Upper lobe of left lung (tissue), 6 donors: ENCODE measurements around the gene CAMTA2. TPM values are rescaled to one million over a fixed set of nuclear protein-coding genes. Genes with fewer than 3 reads are reported as not detected.
A peak's percentile ranks its signal among the peaks of the same experiment; 100 is the strongest.

Source experiments
- ATAC-seq, 2 donors: fragments of 200-7000 bp; cut with Tn5 transposase; one replicate each; pipeline ENCODE4 v1.9.1; 2022; ENCODE audit warnings: mild to moderate bottlenecking in 2 of 2, moderate library complexity in 2 of 2; ENCODE audit not compliant: low FRiP score in 2 of 2
- DNase-seq, 2 donors: peaks; one replicate each; pipeline ENCODE4 v3.0.0-alpha.2; 2019 to 2020
- H3K27ac ChIP-seq, 4 donors: fragments of 200-600 bp; sonication (generic); one replicate each; pipeline ENCODE4 v1.5.1; 2016 to 2019
- H3K27me3 ChIP-seq, 4 donors: fragments of 200-600 bp; sonication (generic); one replicate each; pipeline ENCODE4 v1.5.1; 2017 to 2019
- H3K36me3 ChIP-seq, 4 donors: fragments of 200-600 bp; sonication (generic); one replicate each; pipeline ENCODE4 v1.5.1; 2016 to 2019
- H3K4me1 ChIP-seq, 4 donors: fragments of 200-600 bp; sonication (generic); one replicate each; pipeline ENCODE4 v1.5.1; 2018 to 2019
- H3K4me3 ChIP-seq, 4 donors: fragments of 200-600 bp; sonication (generic); one replicate each; pipeline ENCODE4 v1.5.1; 2017 to 2019; ENCODE audit warnings: mild to moderate bottlenecking in 2 of 4, moderate library complexity in 1 of 4
- H3K9me3 ChIP-seq, 4 donors: fragments of 200-600 bp; sonication (generic); one replicate each; pipeline ENCODE4 v1.5.1; 2018 to 2019
- EP300 ChIP-seq, 4 donors: sonication (generic); formaldehyde crosslinking; IDR thresholded peaks; one replicate each; pipeline ENCODE4 v1.5.1; 2017; ENCODE audit warnings: antibody characterized with exemption in 4 of 4, control low read depth in 2 of 4
- POLR2A ChIP-seq, 4 donors: fragments of 450-650 bp; IDR thresholded peaks; one replicate each; pipeline ENCODE4 v1.5.1; 2016 to 2017; ENCODE audit warnings: antibody characterized with exemption in 4 of 4, mild to moderate bottlenecking in 2 of 4
- POLR2AphosphoS5 ChIP-seq, 2 donors: sonication (generic); formaldehyde crosslinking; IDR thresholded peaks; one replicate each; pipeline ENCODE4 v1.5.1; 2017; ENCODE audit warnings: antibody characterized with exemption in 2 of 2
- WGBS, 2 donors: methylation state at CpG; one replicate each; pipeline ENCODE4 v1.1.5; 2017 to 2018; 5-methylcytosine and 5-hydroxymethylcytosine counted together
- total RNA-seq, 6 donors: library from RNA; depleted of rRNA in 4 of 6; stranded (reverse); fragments of >200 nt in 4 of 6; gene quantifications; one replicate each; pipeline versions ENCODE4 v1.1.0 to v1.2.1, GENCODE V29; 2016 to 2021
- TF ChIP-seq, protein P1 (sequence below), 6 experiments: fragments of 450-650 bp in 4 of 6; fragments of 200-600 bp in 2 of 6; sonication (generic) in 2 of 6; IDR thresholded peaks; one replicate each; pipeline ENCODE4 v1.5.1; 2016 to 2019; ENCODE audit warnings: antibody characterized with exemption in 6 of 6
- donor health status: DM: no; HTN: no; CAD: no; lungs with moderate emphysema.
- donor health status: DM: no; HTN: yes; CAD: no; lungs with severe emphysema.

The CAMTA2 gene
- total RNA-seq, 6 donors from 2014 or later = 27.1 to 162 (median 50.8) TPM

DNA sequence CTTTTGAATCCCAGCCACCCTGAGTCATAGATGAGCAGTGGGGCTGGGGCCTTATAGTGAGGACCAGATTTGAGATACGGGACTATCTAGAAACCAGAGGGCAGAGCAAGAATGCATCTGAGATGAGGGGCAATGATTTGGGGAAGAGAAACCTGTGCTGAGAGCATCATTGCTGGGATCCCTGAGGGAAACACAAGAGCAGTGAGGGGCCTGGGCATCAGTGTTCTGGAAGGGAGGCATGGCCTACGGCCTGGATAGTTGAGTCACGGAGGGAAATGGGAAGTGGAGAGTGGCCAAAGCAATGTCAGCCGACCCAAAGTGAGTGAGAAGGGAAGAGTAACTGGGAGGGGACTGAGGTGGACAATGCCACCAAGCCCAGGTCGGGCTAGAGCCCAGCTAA, 5.2 kb downstream of the CAMTA2 start:
- WGBS, 2 donors = 65 to 85% methylated on average over 5 of the region's 5 CpGs
- Histone ChIP-seq H3K4me3 (no peak overlapping the region), H3K9me3 (no peaks in the 10 kb centered on the region), H3K4me1 (peaks cover 14 to 34% (median 19%) of the 10 kb centered on the region in 4 donors), H3K27ac (no peak overlapping the region), H3K36me3 (peaks cover 6 to 80% (median 58%) of the 10 kb centered on the region in 4 donors), H3K27me3 (no peaks in the 10 kb centered on the region)
- TF ChIP-seq, protein P1, sequence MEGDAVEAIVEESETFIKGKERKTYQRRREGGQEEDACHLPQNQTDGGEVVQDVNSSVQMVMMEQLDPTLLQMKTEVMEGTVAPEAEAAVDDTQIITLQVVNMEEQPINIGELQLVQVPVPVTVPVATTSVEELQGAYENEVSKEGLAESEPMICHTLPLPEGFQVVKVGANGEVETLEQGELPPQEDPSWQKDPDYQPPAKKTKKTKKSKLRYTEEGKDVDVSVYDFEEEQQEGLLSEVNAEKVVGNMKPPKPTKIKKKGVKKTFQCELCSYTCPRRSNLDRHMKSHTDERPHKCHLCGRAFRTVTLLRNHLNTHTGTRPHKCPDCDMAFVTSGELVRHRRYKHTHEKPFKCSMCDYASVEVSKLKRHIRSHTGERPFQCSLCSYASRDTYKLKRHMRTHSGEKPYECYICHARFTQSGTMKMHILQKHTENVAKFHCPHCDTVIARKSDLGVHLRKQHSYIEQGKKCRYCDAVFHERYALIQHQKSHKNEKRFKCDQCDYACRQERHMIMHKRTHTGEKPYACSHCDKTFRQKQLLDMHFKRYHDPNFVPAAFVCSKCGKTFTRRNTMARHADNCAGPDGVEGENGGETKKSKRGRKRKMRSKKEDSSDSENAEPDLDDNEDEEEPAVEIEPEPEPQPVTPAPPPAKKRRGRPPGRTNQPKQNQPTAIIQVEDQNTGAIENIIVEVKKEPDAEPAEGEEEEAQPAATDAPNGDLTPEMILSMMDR (IDR thresholded peaks at IDR 0.05) = no peak
- no peak for TF ChIP-seq EP300 (IDR thresholded peaks at IDR 0.05)
- no peak for DNase-seq
- ATAC-seq = no peak

DNA sequence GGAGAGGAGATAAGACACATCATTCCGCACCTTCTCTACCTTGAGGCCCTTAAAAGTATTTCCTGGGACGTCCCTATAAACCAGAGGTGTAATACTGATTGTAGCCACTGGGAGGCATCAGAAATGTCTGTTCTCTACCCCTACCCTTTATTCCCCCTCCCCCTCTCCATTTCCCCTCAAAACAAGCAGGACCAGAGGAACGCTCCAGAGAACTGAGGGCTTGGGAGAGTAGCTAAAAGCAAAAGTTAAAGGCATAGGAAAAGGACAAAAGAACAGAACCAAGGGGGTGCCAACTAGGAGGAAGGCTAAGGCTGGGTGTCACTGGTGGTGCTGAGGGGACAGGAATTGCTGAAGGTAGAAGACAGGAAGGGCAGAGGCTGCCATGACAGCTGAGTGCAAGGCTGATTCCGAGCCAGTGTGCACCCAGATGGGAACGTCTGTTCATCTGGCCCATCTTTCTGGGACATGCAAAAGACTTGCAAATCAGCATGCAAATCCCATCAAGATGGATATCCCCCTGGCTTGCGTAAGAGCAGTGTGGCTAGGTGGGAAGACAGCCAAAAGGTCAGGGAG, 6.7 kb downstream of the CAMTA2 start:
- H3K9me3 ChIP-seq = no peaks in the 10 kb centered on the region
- peaks cover 5 to 20% (median 8%) of the 10 kb centered on the region in 4 donors for H3K4me1 ChIP-seq
- H3K4me3 ChIP-seq = no peak overlapping the region
- H3K27ac ChIP-seq = peak overlapping the region in 1 of 4 donors; percentile 36
- TF ChIP-seq, protein P1 (IDR thresholded peaks at IDR 0.05) = peak; percentile 77 to 83 (median 80)
- TF ChIP-seq EP300 (IDR thresholded peaks at IDR 0.05) = no peak
- ATAC-seq (peak; percentile 75 to 77), DNase-seq (no peak)
- H3K27me3 ChIP-seq = no peaks in the 10 kb centered on the region
- H3K36me3 ChIP-seq = peaks cover 12 to 95% (median 72%) of the 10 kb centered on the region in 4 donors
- 36 to 47% methylated on average over 6 of the region's 6 CpGs for WGBS, 2 donors

DNA sequence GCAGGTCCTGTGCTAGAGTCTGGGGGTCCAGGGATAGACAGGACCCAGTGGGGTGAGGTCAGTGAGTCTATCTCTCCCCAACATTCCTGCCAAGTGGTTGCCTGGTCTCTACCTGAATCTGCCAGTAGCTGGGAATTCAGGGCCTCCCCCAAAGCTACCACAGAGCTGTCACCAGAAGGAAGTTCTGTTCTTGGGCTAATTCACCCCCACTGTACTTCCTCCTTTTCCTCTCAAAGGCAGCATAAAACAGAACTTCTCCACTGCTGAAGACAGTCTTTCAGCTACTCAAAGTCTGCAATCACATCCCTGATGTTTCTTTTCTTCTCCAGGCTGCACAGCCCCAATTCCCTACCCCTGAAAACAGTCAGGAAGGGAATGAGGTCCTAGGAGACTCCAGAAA, 8.7 kb downstream of the CAMTA2 start:
- peak in 1 of 2 donors; percentile 52 for ATAC-seq
- Histone ChIP-seq H3K36me3 (peaks cover 12 to 96% (median 70%) of the 10 kb centered on the region in 4 donors), H3K4me1 (peaks cover 4 to 23% (median 9%) of the 10 kb centered on the region in 4 donors), H3K4me3 (no peak overlapping the region), H3K9me3 (no peaks in the 10 kb centered on the region), H3K27me3 (no peaks in the 10 kb centered on the region), H3K27ac (peak overlapping the region in 3 of 4 donors; percentile 4 to 44 (median 27))
- no peak for DNase-seq
- TF ChIP-seq, protein P1 (IDR thresholded peaks at IDR 0.05) = no peak
- no peak for TF ChIP-seq POLR2A (IDR thresholded peaks at IDR 0.05)
- no peak for TF ChIP-seq EP300 (IDR thresholded peaks at IDR 0.05)
- no peak for TF ChIP-seq POLR2AphosphoS5 (IDR thresholded peaks at IDR 0.05)

DNA sequence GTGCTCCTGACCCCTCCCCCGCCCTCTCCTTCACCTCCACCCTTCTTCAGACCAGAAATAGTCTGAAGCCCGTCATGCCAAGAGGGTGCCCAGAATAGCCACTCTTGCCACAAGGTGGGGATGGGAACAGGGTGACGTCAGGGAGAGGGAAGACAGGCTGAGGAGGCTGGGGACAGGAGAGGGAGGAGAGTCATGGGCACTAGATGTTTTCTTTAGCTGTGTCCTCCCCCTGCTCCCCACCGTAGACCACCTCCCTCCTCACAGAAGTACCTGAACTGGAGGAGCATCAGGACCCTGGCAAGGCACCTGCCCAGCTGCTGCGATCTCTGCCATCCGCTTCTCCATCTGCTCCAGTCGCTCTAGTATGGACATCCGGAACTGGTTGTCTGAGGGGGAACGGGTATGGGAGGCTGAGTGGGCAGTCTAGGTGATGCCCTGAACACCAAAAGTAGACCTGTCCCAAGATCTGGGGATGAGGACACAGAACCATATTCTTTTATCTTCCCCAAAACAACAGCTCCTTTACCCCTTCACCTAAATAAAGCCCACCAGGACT, 13.3 kb downstream of the CAMTA2 start:
- Histone ChIP-seq H3K4me3 (no peak overlapping the region), H3K9me3 (no peaks in the 10 kb centered on the region), H3K4me1 (peaks cover 0 to 26% (median 13%) of the 10 kb centered on the region in 4 donors), H3K36me3 (peaks cover 21 to 96% (median 70%) of the 10 kb centered on the region in 4 donors), H3K27ac (no peak overlapping the region), H3K27me3 (no peaks in the 10 kb centered on the region)
- 76 to 90% methylated on average over 9 of the region's 9 CpGs for WGBS, 2 donors
- no peak for DNase-seq
- no peak for ATAC-seq
- TF ChIP-seq, protein P1 (IDR thresholded peaks at IDR 0.05) = no peak
- TF ChIP-seq POLR2A (IDR thresholded peaks at IDR 0.05) (no peak), POLR2AphosphoS5 (IDR thresholded peaks at IDR 0.05) (no peak), EP300 (IDR thresholded peaks at IDR 0.05) (no peak)
